ENCODE measurements around the gene ARMH3.
"Not testable (repeated sequence)": the region's sequence is repeated elsewhere in the genome, so short reads cannot be mapped to it uniquely, and the experiment has no call there.

The ARMH3 gene

GRCh38 chr10:102055647-102056419, at the start of gene ARMH3:
TSS of gene ARMH3 (minus strand) at chr10:102056173. CDS start at chr10:102040114, 16,059 bp downstream.
- peak; percentile 98 for DNase-seq (ENCODE audit: low read depth, low spot score)

- DNase-seq (ENCODE audit: low read depth, low spot score) = no peak
These were observed 46.4 kb upstream of the ARMH3 start for GRCh38 chr10:102102421-102102820.

GRCh38 chr10:102101152-102101551, 45.2 kb upstream of the ARMH3 start:
- no peak for DNase-seq (ENCODE audit: low read depth, low spot score)

GRCh38 chr10:102096449-102096848, 40.5 kb upstream of the ARMH3 start:
- DNase-seq (ENCODE audit: low read depth, low spot score) = no peak

GRCh38 chr10:102090772-102091171, 34.8 kb upstream of the ARMH3 start:
- peak; percentile 64 for DNase-seq (ENCODE audit: low read depth, low spot score)

- no peak for DNase-seq (ENCODE audit: low read depth, low spot score)
These were observed 30.2 kb upstream of the ARMH3 start for GRCh38 chr10:102086196-102086595.

- peak; percentile 57 for DNase-seq (ENCODE audit: low read depth, low spot score)
These were observed 29.4 kb upstream of the ARMH3 start for GRCh38 chr10:102085336-102085735.

- no peak for DNase-seq (ENCODE audit: low read depth, low spot score)
These were observed 27.6 kb upstream of the ARMH3 start for GRCh38 chr10:102083541-102083940.

- DNase-seq (ENCODE audit: low read depth, low spot score) = peak; percentile 90
These were observed 16.9 kb upstream of the ARMH3 start for GRCh38 chr10:102072673-102073527.

- DNase-seq (ENCODE audit: low read depth, low spot score) = no peak
These were observed 13.1 kb upstream of the ARMH3 start for GRCh38 chr10:102069071-102069470.

GRCh38 chr10:102068216-102068615, 12.2 kb upstream of the ARMH3 start:
- no peak for DNase-seq (ENCODE audit: low read depth, low spot score)

GRCh38 chr10:102067091-102067916, 11.3 kb upstream of the ARMH3 start:
- no peak for DNase-seq (ENCODE audit: low read depth, low spot score)

GRCh38 chr10:102066399-102067088, 10.6 kb upstream of the ARMH3 start:
- no peak for DNase-seq (ENCODE audit: low read depth, low spot score)

GRCh38 chr10:102065561-102066398, 9.8 kb upstream of the ARMH3 start:
- peak; percentile 72 for DNase-seq (ENCODE audit: low read depth, low spot score)

- DNase-seq (ENCODE audit: low read depth, low spot score) = peak; percentile 96
These were observed 9.0 kb upstream of the ARMH3 start, which contains the start of gene HPS6 for GRCh38 chr10:102064868-102065560. TSS of gene HPS6 (plus strand) at chr10:102065349. CDS start at chr10:102065475, 126 bp downstream.

GRCh38 chr10:102064503-102064867, 8.5 kb upstream of the ARMH3 start:
- no peak for DNase-seq (ENCODE audit: low read depth, low spot score)

GRCh38 chr10:102059987-102060386, 4.0 kb upstream of the ARMH3 start:
- DNase-seq (ENCODE audit: low read depth, low spot score) = no peak

- DNase-seq (ENCODE audit: low read depth, low spot score) = not testable (repeated sequence)
These were observed 909 bp downstream of the ARMH3 start for GRCh38 chr10:102054881-102055646.

GRCh38 chr10:102046095-102046494, 9.9 kb downstream of the ARMH3 start:
- DNase-seq (ENCODE audit: low read depth, low spot score) = no peak
